Heart left ventricle (tissue), 16 donors: Measurements from ENCODE around the gene AVPR2. TPM values are rescaled to one million over a fixed set of nuclear protein-coding genes. Genes with fewer than 3 reads are reported as not detected.
A peak's percentile ranks its signal among the peaks of the same experiment; 100 is the strongest.

Experiments used
- ATAC-seq, 4 donors: fragments of 200-7000 bp; cut with Tn5 transposase; one replicate each; pipeline ENCODE4 v1.9.1; 2020 to 2022; ENCODE audit warnings: moderate library complexity in 4 of 4, mild to moderate bottlenecking in 3 of 4, moderate number of reproducible peaks in 1 of 4
- DNase-seq, 5 donors: peaks; one replicate each; pipeline ENCODE4 v3.0.0-alpha.2; 2020
- H3K27ac ChIP-seq, 12 donors: fragments of 200-600 bp; sonication (generic) in 4 of 12; one replicate each; pipeline versions ENCODE4 v1.5.0 to v1.8.0; 2016 to 2022; ENCODE audit warnings: mild to moderate bottlenecking in 2 of 12
- H3K27me3 ChIP-seq, 9 donors: fragments of 200-600 bp; sonication (generic) in 2 of 9; one replicate each; pipeline versions ENCODE4 v1.5.1 to v1.8.0; 2016 to 2022; ENCODE audit warnings: mild to moderate bottlenecking in 3 of 9
- H3K36me3 ChIP-seq, 9 donors: fragments of 200-600 bp; sonication (generic) in 2 of 9; one replicate each; pipeline versions ENCODE4 v1.5.0 to v1.8.0; 2018 to 2022; ENCODE audit warnings: mild to moderate bottlenecking in 2 of 9
- H3K4me1 ChIP-seq, 12 donors: fragments of 200-600 bp; sonication (generic) in 4 of 12; one replicate each; pipeline versions ENCODE4 v1.5.0 to v1.8.0; 2016 to 2022; ENCODE audit warnings: mild to moderate bottlenecking in 3 of 12
- H3K4me3 ChIP-seq, 12 donors: fragments of 200-600 bp; sonication (generic) in 4 of 12; one replicate each; pipeline versions ENCODE4 v1.5.0 to v1.8.0; 2017 to 2022; ENCODE audit warnings: mild to moderate bottlenecking in 9 of 12, moderate library complexity in 4 of 12
- H3K9me3 ChIP-seq, 12 donors: fragments of 200-600 bp; sonication (generic) in 4 of 12; one replicate each; pipeline versions ENCODE4 v1.5.0 to v1.8.0; 2016 to 2022; ENCODE audit warnings: mild to moderate bottlenecking in 1 of 12
- CTCF ChIP-seq, 12 donors: fragments of 200-600 bp; sonication (generic) in 4 of 12; IDR thresholded peaks; one replicate each; pipeline versions ENCODE4 v1.5.0 to v1.8.0; 2018 to 2022; ENCODE audit warnings: antibody characterized with exemption in 12 of 12, mild to moderate bottlenecking in 5 of 12
- POLR2A ChIP-seq, 2 donors: fragments of 450-650 bp; IDR thresholded peaks; one replicate each; pipeline ENCODE4 v1.6.1; 2017; ENCODE audit warnings: antibody characterized with exemption in 2 of 2, mild to moderate bottlenecking in 2 of 2, moderate library complexity in 2 of 2
- WGBS, 4 donors: extraction: QIAGEN DNeasy Blood & Tissue Kit in 2 of 4; methylation state at CpG; one replicate each; pipeline versions ENCODE4 v1.1.5 to v1.1.7; 2013 to 2018; 5-methylcytosine and 5-hydroxymethylcytosine counted together
- intact Hi-C, 10 donors: fragments of 100-400 bp; cut with DNase I; formaldehyde crosslinking; loops; one replicate each; pipeline versions ENCODE4 v1.11.1 to v1.14.2; 2022
- polyA plus RNA-seq, 2 donors: library from polyadenylated mRNA; stranded (reverse); fragments of 200-250 nt; gene quantifications; one replicate each; pipeline ENCODE4 v1.2.3, GENCODE V29; 2013
- total RNA-seq, 9 donors: library from RNA; depleted of rRNA in 2 of 9; stranded (reverse); fragments of >200 nt in 2 of 9; fragmentation: NEBNext Ultra II Directional in 3 of 9; extraction: Animal tissue kit (Norgen Biotek cat#: 25700) in 3 of 9; gene quantifications; one replicate each; pipeline versions ENCODE4 v1.1.0 to v1.2.4, GENCODE V29; 2016 to 2023
- donor health status: ischemic (EF 13 %, LVEDD 7.1; RV severe dilation, severe dysfunction).
- donor health status: healthy with polysubstance abuse.
- donor health status: DM: no; HTN: yes; CAD: no.
- donor health status: DM: no; HTN: no; CAD: no.
- donor health status: ischemic (EF 25% LVEDD 6.9; RV normal size, moderate dysfunction).
- donor health status: ischemic (EF 25% LVEDD 5.7; RV mildly dilated, moderate dysfunction).
- donor health status: healthy.
- donor health status: DM: yes; HTN: yes; CAD: no.
- donor health status: ischemic (EF 35%, LVEDD 5.7; RV mildly dilated, moderate dysfunction).
- donor health status: nonischemic (EF 11% LVEDD 7.7; RV severe dilation, severe dysfunction).
- donor health status: DM: yes; HTN: yes; CAD: no.
- donor health status: PGD.
- donor health status: ischemic (EF 29% LVEDD 5.4; RV normal size, mild dysfunction).
- donor health status: nonischemic (EF 23%, LVEDD 6.1; RV moderate dilation, normal function).

AVPR2 gene
- total and polyA plus RNA-seq, 11 donors = 2.2 to 10.5 (median 3.1) TPM

- peaks cover 0 to 5% (median under 1%) of the 10 kb centered on the region in 9 donors for H3K36me3 ChIP-seq
- intact Hi-C loops = no loop called here
- WGBS, 4 donors = 16 to 39% (median 25%) methylated on average over 12 to 31 of the region's 31 CpGs
- H3K27ac ChIP-seq = peak within 1 kb of the TSS in 6 of 12 donors; percentile 8 to 63 (median 41)
- peak; percentile 56 to 83 (median 63) for DNase-seq
- peak in 3 of 4 donors; percentile 44 to 63 (median 59) for ATAC-seq
- no peak for TF ChIP-seq CTCF (IDR thresholded peaks at IDR 0.05)
- no peak for TF ChIP-seq POLR2A (IDR thresholded peaks at IDR 0.05)
- no peaks in the 10 kb centered on the region for H3K9me3 ChIP-seq
- H3K4me1 ChIP-seq = peaks cover 0 to 25% (median 4%) of the 10 kb centered on the region in 12 donors
- peak within 1 kb of the TSS in 11 of 12 donors; percentile 18 to 59 (median 45) for H3K4me3 ChIP-seq
- H3K27me3 ChIP-seq = peaks cover 0 to 28% (median 0%) of the 10 kb centered on the region in 9 donors
These were observed 39.8 kb downstream of the AVPR2 start, which contains the start of gene RENBP for GRCh38 chrX:153944140-153944799. Gene RENBP (minus strand): TSS chrX:153944643. CDS start chrX:153944610, 33 bp downstream.

GRCh38 chrX:153944800-153945150 lies 40.3 kb downstream of the AVPR2 start:
- 42 to 71% (median 59%) methylated on average over 1 to 6 of the region's 6 CpGs for WGBS, 4 donors
- H3K4me3 ChIP-seq = peak overlapping the region in 11 of 12 donors; percentile 4 to 59 (median 45)
- H3K9me3 ChIP-seq = no peaks in the 10 kb centered on the region
- H3K36me3 ChIP-seq = peaks cover 0 to 10% (median 6%) of the 10 kb centered on the region in 9 donors
- TF ChIP-seq CTCF (IDR thresholded peaks at IDR 0.05) (no peak), POLR2A (IDR thresholded peaks at IDR 0.05) (no peak)
- H3K4me1 ChIP-seq = peaks cover 0 to 30% (median 7%) of the 10 kb centered on the region in 12 donors
- H3K27me3 ChIP-seq = peaks cover 0 to 28% (median 0%) of the 10 kb centered on the region in 9 donors
- ATAC-seq = no peak
- peak overlapping the region in 6 of 12 donors; percentile 8 to 63 (median 41) for H3K27ac ChIP-seq
- no peak for DNase-seq
- intact Hi-C loops = no loop called here

- Histone ChIP-seq H3K4me1 (peaks cover 0 to 36% (median 8%) of the 10 kb centered on the region in 12 donors), H3K27ac (peak overlapping the region in 2 of 12 donors; percentile 74 to 86), H3K27me3 (peaks cover 0 to 16% (median 0%) of the 10 kb centered on the region in 9 donors), H3K36me3 (peaks cover 0 to 24% (median 21%) of the 10 kb centered on the region in 9 donors), H3K4me3 (no peak overlapping the region), H3K9me3 (no peaks in the 10 kb centered on the region)
- intact Hi-C loops = loop anchor here in 1 of 10 donors (2.0 kb wide), 1 partner anchor 17 kb away; no protein-coding TSS in a partner anchor
- no peak for TF ChIP-seq POLR2A (IDR thresholded peaks at IDR 0.05)
- no peak for TF ChIP-seq CTCF (IDR thresholded peaks at IDR 0.05)
- 86 to 94% (median 86%) methylated on average over 24 of the region's 24 CpGs for WGBS, 4 donors
- DNase-seq (no peak), ATAC-seq (no peak)
These were observed 41.8 kb downstream of the AVPR2 start for GRCh38 chrX:153945956-153946943.
